Psoas muscle (tissue), 8 donors: ENCODE data around the gene PCDHGA2. TPM values are rescaled to one million over a fixed set of nuclear protein-coding genes. Genes with fewer than 3 reads are reported as not detected.
"Not testable (repeated sequence)": the region's sequence is repeated elsewhere in the genome, so short reads cannot be mapped to it uniquely, and the experiment has no call there.

ENCODE experiments used
- ATAC-seq, 4 donors: fragments of 200-7000 bp; cut with Tn5 transposase; one replicate each; pipeline ENCODE4 v1.9.1; 2020; ENCODE audit warnings: moderate library complexity in 3 of 4, mild to moderate bottlenecking in 2 of 4
- DNase-seq, 2 donors: peaks; one replicate each; pipeline ENCODE4 v3.0.0-alpha.2; 2020
- H3K27ac ChIP-seq: fragments of 200-600 bp; one replicate; pipeline ENCODE4 v1.8.0; 2022
- H3K27me3 ChIP-seq, 3 donors: fragments of 200-600 bp in 1 of 3; one replicate each; pipeline versions ENCODE4 v1.6.1 to v1.8.0; 2013 to 2022; ENCODE audit warnings: low read length in 2 of 3, mild to moderate bottlenecking in 2 of 3, moderate library complexity in 1 of 3; ENCODE audit not compliant: insufficient read depth in 3 of 3
- H3K36me3 ChIP-seq, 2 donors: fragments of 200-600 bp in 1 of 2; one replicate each; pipeline versions ENCODE4 v1.6.1 to v1.8.0; 2013 to 2022; ENCODE audit warnings: low read depth in 1 of 2, mild to moderate bottlenecking in 1 of 2, moderate library complexity in 1 of 2; ENCODE audit not compliant: insufficient read depth in 1 of 2
- H3K4me1 ChIP-seq: fragments of 200-600 bp; one replicate; pipeline ENCODE4 v1.8.0; 2022
- H3K4me3 ChIP-seq: fragments of 200-600 bp; one replicate; pipeline ENCODE4 v1.8.0; 2022; ENCODE audit warnings: mild to moderate bottlenecking
- H3K9me3 ChIP-seq: fragments of 200-600 bp; one replicate; pipeline ENCODE4 v1.8.0; 2022
- CTCF ChIP-seq: fragments of 200-600 bp; IDR thresholded peaks from one replicate; pipeline ENCODE4 v1.8.0; 2022; ENCODE audit warnings: antibody characterized with exemption
- WGBS, 3 donors: extraction: QIAGEN DNeasy Blood & Tissue Kit; methylation state at CpG; one replicate each; pipeline versions ENCODE4 v1.1.6 to v1.1.7; 2013; 5-methylcytosine and 5-hydroxymethylcytosine counted together
- intact Hi-C, 2 donors: fragments of 100-400 bp; cut with DNase I; formaldehyde crosslinking; loops; one replicate each; pipeline versions ENCODE4 v1.11.0 to v1.14.2; 2022
- polyA plus RNA-seq, 3 donors: library from polyadenylated mRNA; stranded (reverse); fragments of 200-250 nt; gene quantifications; one replicate each; pipeline ENCODE4 v1.2.3, GENCODE V29; 2013
- total RNA-seq, 4 donors: library from RNA; stranded (reverse); fragmentation: NEBNext Ultra II Directional in 2 of 4; extraction: Animal tissue kit (Norgen Biotek cat#: 25700) in 2 of 4; gene quantifications; one replicate each; pipeline versions ENCODE4 v1.2.1 to v1.2.4, GENCODE V29; 2021 to 2023
- donor health status: healthy with polysubstance abuse.
- donor health status: DM: no; HTN: no; CAD: no; lungs with moderate emphysema.
- donor health status: Bipolar disorder and iron deficiency.
- donor health status: healthy.
- donor health status: DM: yes; HTN: yes; CAD: no.
- donor health status: DM: no; HTN: no; CAD: no.
- donor health status: DM: no; HTN: no; CAD: no.
- donor health status: DM: yes; HTN: yes; CAD: no.

PCDHGA2 gene
- total and polyA plus RNA-seq, 7 donors, result 0.22 to 1.8 (median 1.2) TPM

DNA sequence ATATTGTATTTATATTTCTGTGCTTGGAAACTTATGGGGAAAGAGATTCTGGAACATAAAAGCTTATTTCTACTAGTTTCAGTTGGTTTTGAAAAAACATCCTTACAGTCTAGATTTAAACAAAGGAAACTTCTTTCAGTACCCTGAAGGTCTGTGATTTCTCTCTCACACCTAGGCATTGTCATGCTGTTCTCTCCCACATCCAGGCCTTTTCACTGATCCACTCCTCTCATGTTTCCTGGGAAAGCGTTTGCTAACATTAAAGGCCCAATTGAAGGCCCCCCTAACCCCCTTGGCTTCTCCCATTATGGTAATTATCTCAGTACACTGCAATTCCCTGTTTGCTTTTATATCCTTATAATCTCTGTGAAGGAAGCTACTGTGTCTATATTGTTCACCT is 4.2 kb downstream of the PCDHGA2 start:
- intact Hi-C loops, result no loop called here
- 13 to 19% (median 18%) methylated on average over 1 of the region's 1 CpG for WGBS, 3 donors
- no peaks in the 10 kb centered on the region for H3K4me1 ChIP-seq
- no peaks in the 10 kb centered on the region for H3K36me3 ChIP-seq
- H3K27me3 ChIP-seq, result peaks cover 0 to 28% (median 18%) of the 10 kb centered on the region in 3 donors
- H3K27ac ChIP-seq, result no peak overlapping the region
- H3K9me3 ChIP-seq, result peaks cover 23% of the 10 kb centered on the region
- DNase-seq (no peak), ATAC-seq (no peak)
- no peak overlapping the region for H3K4me3 ChIP-seq
- no peak for TF ChIP-seq CTCF

DNA sequence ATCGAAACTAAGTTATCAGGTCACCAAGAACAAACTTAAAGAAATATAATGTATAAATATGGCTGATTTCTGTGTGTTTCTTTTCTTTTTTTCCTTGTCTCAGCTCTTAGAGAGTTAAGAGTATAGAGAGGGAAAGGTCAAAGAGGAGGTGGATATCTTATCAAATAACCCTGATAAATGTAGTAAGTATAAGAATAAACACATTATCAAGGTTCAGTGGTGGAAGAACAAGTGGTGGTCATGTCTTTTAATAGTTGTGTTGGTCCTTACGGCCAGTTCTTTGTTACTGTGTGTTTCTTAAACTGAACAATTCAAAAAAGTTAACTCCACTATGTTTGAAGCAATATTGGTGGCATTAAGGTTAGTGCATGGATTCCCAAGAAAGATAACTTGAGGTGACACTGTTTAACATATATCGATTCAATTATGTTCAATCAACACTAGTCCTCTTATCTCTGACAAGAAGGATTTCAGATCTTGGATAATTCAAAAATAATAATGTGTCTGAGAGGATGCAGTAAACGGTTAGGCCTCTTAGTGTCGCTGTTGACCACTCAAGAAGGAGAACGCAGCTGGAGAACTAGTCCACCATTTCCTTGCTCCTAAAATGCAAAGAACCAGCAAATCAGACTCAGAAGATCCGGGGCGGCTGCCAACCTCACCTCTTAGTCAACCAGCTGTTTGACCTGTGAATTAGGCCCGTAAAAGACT is 4.8 kb downstream of the PCDHGA2 start, which contains the start of gene PCDHGA3:
Gene PCDHGA3, plus strand, starts transcription at position 588 of the 711 bp plus-strand sequence. CDS start 205 bp downstream, outside the sequence.
- intact Hi-C loops, result no loop called here
- ATAC-seq (peak; percentile 68 to 84 (median 79)), DNase-seq (no peak)
- Histone ChIP-seq H3K27me3 (peaks cover 0 to 28% (median 18%) of the 10 kb centered on the region in 3 donors), H3K4me1 (no peaks in the 10 kb centered on the region), H3K36me3 (no peaks in the 10 kb centered on the region), H3K4me3 (peak within 1 kb of the TSS; percentile 56), H3K9me3 (peaks cover 23% of the 10 kb centered on the region), H3K27ac (peak within 1 kb of the TSS; percentile 50)
- peak; percentile 41 for TF ChIP-seq CTCF
- 25% methylated on average over 9 of the region's 9 CpGs for WGBS, 3 donors

DNA sequence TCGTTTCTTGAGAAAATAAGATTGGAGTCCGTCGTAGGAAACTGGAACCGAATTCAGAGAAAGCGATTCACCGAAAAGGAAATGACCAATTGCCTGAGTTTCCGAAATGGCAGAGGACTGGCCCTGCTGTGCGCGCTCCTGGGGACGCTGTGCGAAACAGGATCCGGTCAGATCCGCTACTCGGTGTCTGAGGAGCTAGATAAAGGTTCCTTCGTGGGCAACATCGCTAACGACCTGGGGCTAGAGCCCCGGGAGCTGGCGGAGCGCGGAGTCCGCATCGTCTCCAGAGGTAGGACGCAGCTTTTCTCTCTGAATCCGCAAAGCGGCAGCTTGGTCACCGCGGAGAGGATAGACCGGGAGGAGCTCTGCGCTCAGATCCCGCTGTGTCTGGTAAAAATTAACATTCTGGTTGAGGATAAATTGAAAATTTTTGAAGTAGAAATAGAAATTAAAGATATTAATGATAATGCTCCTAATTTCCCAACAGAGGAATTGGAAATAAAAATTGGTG is 5.4 kb downstream of the PCDHGA2 start:
- TF ChIP-seq CTCF, result no peak
- peaks cover 17% of the 10 kb centered on the region for H3K9me3 ChIP-seq
- intact Hi-C loops, result no loop called here
- H3K27me3 ChIP-seq, result peaks cover 0 to 24% (median 14%) of the 10 kb centered on the region in 3 donors
- H3K36me3 ChIP-seq, result no peaks in the 10 kb centered on the region
- H3K4me3 ChIP-seq, result peak overlapping the region; percentile 56
- DNase-seq, result no peak
- no peaks in the 10 kb centered on the region for H3K4me1 ChIP-seq
- H3K27ac ChIP-seq, result peak overlapping the region; percentile 50
- ATAC-seq, result peak; percentile 46 to 70 (median 59)
- 23 to 28% (median 24%) methylated on average over 31 of the region's 31 CpGs for WGBS, 3 donors

GRCh38 chr5:141345327-141345726 is 6.8 kb downstream of the PCDHGA2 start:
- Histone ChIP-seq H3K27me3 (peaks cover 0 to 23% (median 9%) of the 10 kb centered on the region in 3 donors), H3K4me1 (no peaks in the 10 kb centered on the region), H3K4me3 (no peak overlapping the region), H3K27ac (no peak overlapping the region), H3K36me3 (no peaks in the 10 kb centered on the region), H3K9me3 (peaks cover 8% of the 10 kb centered on the region)
- DNase-seq, result no peak
- no peak for TF ChIP-seq CTCF
- whole genome bisulfite sequencing, 3 donors, result 36 to 43% (median 36%) methylated on average over 20 of the region's 20 CpGs
- intact Hi-C loops, result no loop called here
- no peak for ATAC-seq

DNA sequence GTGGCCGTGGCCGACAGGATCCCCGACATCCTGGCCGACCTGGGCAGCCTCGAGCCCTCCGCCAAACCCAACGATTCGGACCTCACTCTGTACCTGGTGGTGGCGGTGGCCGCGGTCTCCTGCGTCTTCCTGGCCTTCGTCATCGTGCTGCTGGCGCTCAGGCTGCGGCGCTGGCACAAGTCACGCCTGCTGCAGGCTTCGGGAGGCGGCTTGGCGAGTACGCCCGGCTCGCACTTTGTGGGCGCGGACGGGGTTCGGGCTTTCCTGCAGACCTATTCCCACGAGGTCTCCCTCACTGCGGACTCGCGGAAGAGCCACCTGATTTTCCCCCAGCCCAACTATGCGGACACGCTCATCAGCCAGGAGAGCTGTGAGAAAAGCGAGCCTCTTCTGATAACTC is 7.5 kb downstream of the PCDHGA2 start:
- H3K9me3 ChIP-seq, H3K4me3 ChIP-seq: not testable (repeated sequence)

More for the DNA sequence above, 7.5 kb downstream of the PCDHGA2 start:
- H3K36me3 ChIP-seq, ATAC-seq, intact Hi-C loops, H3K4me1 ChIP-seq, H3K27ac ChIP-seq: not testable (repeated sequence)
- WGBS, 3 donors, result 35 to 53% (median 49%) methylated on average over 21 to 27 of the region's 35 CpGs
- H3K27me3 ChIP-seq, result peaks cover 0 to 26% (median 9%) of the 10 kb centered on the region in 3 donors
- peak in 1 of 2 donors; percentile 36 for DNase-seq
